ENCODE measurements around the gene PLCH1. TPM values are rescaled to one million over a fixed set of nuclear protein-coding genes. Genes with fewer than 3 reads are reported as not detected.

The PLCH1 gene
- total and polyA plus RNA-seq, 2 of the 13 experiments (the other 11 are each of a cell fraction or from before 2014, with no cell fraction given), result 2.0 to 3.0 TPM

DNA sequence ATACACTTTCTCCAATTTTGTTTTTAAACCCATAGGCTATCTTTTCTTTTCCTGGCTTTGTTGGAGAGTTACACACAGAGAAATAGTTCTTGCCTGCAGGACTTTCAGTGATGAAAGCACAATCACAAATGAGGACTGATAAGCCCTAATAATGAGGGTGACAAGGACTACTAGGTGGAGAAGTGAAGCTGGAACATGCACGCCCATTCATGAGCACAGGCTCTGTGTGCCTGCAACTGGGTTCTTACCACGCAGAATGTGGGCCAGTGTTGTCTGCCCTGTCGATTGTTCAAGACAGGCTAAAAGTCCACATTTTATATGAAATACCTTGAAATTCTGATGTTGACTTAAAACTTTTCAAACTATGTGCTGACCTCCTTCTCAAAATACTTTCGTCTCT, 289.1 kb downstream of the PLCH1 start:
- ATAC-seq (no peak), FAIRE-seq (no peak), DNase-seq (ENCODE audit: low spot score) (no peak)
- no peaks in the 10 kb centered on the region for H3K4me1 ChIP-seq (ENCODE audit: insufficient read depth, low read length)
- intact Hi-C loops (cut with micrococcal nuclease; ENCODE audit: unreplicated experiment) (no loop called here), in situ Hi-C loops (cut with HindIII; ENCODE audit: extremely low pct_ligation_motif_present, low pct_unique_long_range_greater_than_20kb) (no loop called here)
- H3K9me3 ChIP-seq (ENCODE audit: low read length), result no peaks in the 10 kb centered on the region
- no peak overlapping the region for H3K9ac ChIP-seq (ENCODE audit: insufficient read depth, low read depth, low read length)
- H3K4me2 ChIP-seq (ENCODE audit: low read depth, low read length), result no peak overlapping the region
- 70% methylated on average over 4 of the region's 4 CpGs for WGBS (ENCODE audit: low lambda C conversion rate)
- no peaks in the 10 kb centered on the region for H3K27me3 ChIP-seq (ENCODE audit: control insufficient read depth in 1 of 2, insufficient read depth in 2 of 2, low read length in 2 of 2)
- H4K20me1 ChIP-seq (ENCODE audit: insufficient read depth, low read length), result no peaks in the 10 kb centered on the region
- no peak overlapping the region for H3K4me3 ChIP-seq (replicated peaks in 1 of 3; ENCODE audit: insufficient read depth in 1 of 3, low read depth in 2 of 3, low read length in 3 of 3)
- no peaks in the 10 kb centered on the region for H3K79me2 ChIP-seq (ENCODE audit: insufficient read depth, low read length)
- CTCF ChIA-PET (ENCODE audit: low intra/inter-chr PET ratio, low total read pairs), result no interaction called here
- TF ChIP-seq ZNF138 (CRISPR knock-in tag; IDR thresholded peaks at IDR 0.05; ENCODE audit: low read depth) (no peak), SMARCE1 (IDR thresholded peaks at IDR 0.05; ENCODE audit: borderline replicate concordance) (no peak), ZSCAN25 (CRISPR knock-in tag; IDR thresholded peaks at IDR 0.05) (no peak), XRCC5 (optimal IDR thresholded peaks at IDR 0.05; ENCODE audit: low read length) (no peak), ZNF564 (CRISPR knock-in tag; IDR thresholded peaks at IDR 0.05) (no peak), SOX5 (CRISPR knock-in tag; IDR thresholded peaks at IDR 0.05; ENCODE audit: borderline replicate concordance) (no peak), MATR3 (CRISPR knock-in tag; IDR thresholded peaks at IDR 0.05) (no peak), ATF7-NPFF (CRISPR knock-in tag; IDR thresholded peaks at IDR 0.05; ENCODE audit: low read depth) (no peak), NR2C2 (CRISPR knock-in tag; IDR thresholded peaks at IDR 0.05; ENCODE audit: borderline replicate concordance) (no peak), ZKSCAN1 (IDR thresholded peaks at IDR 0.05; ENCODE audit: low read length) (no peak), ZSCAN12 (CRISPR knock-in tag; IDR thresholded peaks at IDR 0.05) (no peak), DPF2 (CRISPR knock-in tag; IDR thresholded peaks at IDR 0.05; ENCODE audit: borderline replicate concordance, low read depth) (no peak), REL (CRISPR knock-in tag; conservative IDR thresholded peaks at IDR 0.05) (no peak), NFKB2 (CRISPR knock-in tag; IDR thresholded peaks at IDR 0.05; ENCODE audit: borderline replicate concordance) (no peak), ZNF598 (CRISPR knock-in tag; IDR thresholded peaks at IDR 0.05; ENCODE audit: borderline replicate concordance) (no peak), YY1 (IDR thresholded peaks at IDR 0.05; ENCODE audit: insufficient read depth, insufficient replicate concordance, low read depth, low read length) (no peak), NCOA1 (CRISPR knock-in tag; IDR thresholded peaks at IDR 0.05) (no peak)
- TF ChIP-seq, protein P1, sequence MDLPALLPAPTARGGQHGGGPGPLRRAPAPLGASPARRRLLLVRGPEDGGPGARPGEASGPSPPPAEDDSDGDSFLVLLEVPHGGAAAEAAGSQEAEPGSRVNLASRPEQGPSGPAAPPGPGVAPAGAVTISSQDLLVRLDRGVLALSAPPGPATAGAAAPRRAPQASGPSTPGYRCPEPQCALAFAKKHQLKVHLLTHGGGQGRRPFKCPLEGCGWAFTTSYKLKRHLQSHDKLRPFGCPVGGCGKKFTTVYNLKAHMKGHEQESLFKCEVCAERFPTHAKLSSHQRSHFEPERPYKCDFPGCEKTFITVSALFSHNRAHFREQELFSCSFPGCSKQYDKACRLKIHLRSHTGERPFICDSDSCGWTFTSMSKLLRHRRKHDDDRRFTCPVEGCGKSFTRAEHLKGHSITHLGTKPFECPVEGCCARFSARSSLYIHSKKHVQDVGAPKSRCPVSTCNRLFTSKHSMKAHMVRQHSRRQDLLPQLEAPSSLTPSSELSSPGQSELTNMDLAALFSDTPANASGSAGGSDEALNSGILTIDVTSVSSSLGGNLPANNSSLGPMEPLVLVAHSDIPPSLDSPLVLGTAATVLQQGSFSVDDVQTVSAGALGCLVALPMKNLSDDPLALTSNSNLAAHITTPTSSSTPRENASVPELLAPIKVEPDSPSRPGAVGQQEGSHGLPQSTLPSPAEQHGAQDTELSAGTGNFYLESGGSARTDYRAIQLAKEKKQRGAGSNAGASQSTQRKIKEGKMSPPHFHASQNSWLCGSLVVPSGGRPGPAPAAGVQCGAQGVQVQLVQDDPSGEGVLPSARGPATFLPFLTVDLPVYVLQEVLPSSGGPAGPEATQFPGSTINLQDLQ (CRISPR knock-in tag; IDR thresholded peaks at IDR 0.05), result no peak
- no TSS peak for BruUV-seq (replicated peaks)
- H3K27ac ChIP-seq (ENCODE audit: extremely low read length, insufficient read depth, low read length), result no peak overlapping the region
- POLR2A ChIA-PET, result no interaction called here
- H2AFZ ChIP-seq (ENCODE audit: low read length), result no peak overlapping the region
- H3K36me3 ChIP-seq (replicated peaks in 1 of 2; ENCODE audit: control insufficient read depth in 1 of 2, insufficient read depth in 2 of 2, low read length in 2 of 2), result no peaks in the 10 kb centered on the region

Data from HepG2 (cell line).